Activated CD8-positive, alpha-beta memory T cell treated with anti-CD3 and anti-CD28 coated beads, Interleukin-2, amount 50 U/mL, for 1 hour (primary cell): ENCODE data around the gene YPEL4.
A peak's percentile ranks its signal among the peaks of the same experiment; 100 is the strongest.
"Not testable (repeated sequence)": the region's sequence is repeated elsewhere in the genome, so short reads cannot be mapped to it uniquely, and the experiment has no call there.

Source experiments
- DNase-seq: peaks from one replicate; pipeline ENCODE4 v3.0.0-alpha.2; 2020; ENCODE audit errors: extremely low read depth

The YPEL4 gene, protein sequence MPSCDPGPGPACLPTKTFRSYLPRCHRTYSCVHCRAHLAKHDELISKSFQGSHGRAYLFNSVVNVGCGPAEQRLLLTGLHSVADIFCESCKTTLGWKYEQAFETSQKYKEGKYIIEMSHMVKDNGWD

DNA sequence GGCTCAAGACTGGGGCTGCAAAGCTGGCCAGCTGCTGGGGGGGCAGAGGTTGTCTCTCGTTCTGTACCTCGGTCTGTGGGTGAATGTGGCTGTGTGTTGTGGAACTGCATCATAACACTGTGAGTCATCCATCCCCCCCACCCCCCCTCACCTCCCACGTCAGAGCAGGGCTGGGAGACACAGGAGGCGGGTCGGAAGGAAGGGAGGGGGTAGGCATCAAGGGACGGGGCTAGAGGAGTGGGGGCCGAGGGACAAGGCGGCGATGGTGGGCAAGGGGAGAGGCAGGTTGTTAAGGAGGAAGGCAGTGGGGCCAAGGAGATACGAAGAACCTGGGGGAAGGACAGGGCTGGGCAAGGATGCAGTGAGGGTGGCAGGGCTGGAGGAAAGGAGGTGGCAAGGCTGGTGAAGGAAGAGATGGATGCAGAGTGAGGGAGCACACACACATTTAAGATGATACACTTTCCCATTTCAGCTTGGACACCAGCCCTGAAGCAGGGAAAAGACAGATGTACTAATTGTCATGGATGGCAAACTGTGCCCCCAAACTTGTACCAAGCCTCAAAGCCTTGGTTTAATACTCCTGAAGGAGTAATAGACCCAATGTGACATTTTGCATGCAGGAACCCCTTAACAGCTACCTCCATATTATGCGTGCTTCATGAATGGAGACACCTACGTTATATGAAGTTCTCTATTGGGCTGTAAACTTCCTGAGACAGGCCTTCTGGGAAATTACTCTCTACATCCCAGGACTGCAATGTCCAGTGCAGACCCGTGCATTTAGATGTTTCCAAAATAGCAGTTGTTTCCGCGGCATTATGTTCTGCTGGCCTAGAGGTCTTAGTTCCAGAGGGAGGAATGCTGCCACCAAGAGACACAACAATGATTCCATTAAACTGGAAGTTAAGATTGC lies at the start of gene YPEL4:
TSS of gene YPEL4 (minus strand) at position 87 of the 913 bp plus-strand sequence. CDS start 2,805 bp downstream, outside the sequence.
- peak; percentile 77 for DNase-seq

DNA sequence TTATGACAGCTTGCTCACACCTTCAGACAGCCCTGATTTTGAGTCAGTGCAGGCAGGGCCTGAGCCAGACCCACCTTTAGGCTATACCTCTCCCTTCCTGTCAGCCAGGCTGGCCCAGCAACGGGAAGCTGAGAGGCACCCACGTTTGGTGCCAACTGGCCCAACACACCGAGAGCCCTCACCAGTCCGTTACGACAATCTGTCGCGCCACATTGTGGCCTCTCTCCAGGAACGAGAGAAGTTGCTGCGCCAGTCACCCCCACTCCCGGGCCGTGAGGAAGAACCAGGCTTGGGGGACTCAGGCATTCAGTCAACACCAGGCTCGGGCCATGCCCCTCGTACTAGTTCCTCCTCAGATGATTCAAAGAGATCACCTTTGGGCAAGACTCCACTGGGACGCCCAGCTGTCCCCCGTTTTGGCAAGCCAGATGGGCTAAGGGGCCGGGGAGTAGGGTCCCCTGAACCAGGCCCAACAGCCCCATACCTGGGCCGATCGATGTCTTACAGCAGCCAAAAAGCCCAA lies 49.2 kb upstream of the YPEL4 start:
- DNase-seq: no peak

DNA sequence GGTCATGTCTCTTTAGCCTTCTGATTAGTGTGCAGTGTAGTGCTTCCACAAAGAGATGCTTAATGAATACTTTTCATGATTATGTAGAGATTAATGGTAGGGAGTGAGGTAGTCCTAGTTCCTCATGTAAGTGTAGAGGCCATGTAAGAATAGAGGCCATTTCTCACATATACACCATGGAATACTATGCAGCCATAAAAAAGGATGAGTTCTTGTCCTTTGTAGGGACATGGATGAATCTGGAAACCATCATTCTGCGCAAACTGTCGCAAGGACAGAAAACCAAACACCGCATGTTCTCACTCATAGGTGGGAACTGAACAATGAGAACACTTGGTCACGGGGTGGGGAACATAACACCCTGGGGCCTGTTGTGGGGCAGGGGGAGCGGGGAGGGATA lies 40.8 kb upstream of the YPEL4 start:
- not testable (repeated sequence) for DNase-seq

DNA sequence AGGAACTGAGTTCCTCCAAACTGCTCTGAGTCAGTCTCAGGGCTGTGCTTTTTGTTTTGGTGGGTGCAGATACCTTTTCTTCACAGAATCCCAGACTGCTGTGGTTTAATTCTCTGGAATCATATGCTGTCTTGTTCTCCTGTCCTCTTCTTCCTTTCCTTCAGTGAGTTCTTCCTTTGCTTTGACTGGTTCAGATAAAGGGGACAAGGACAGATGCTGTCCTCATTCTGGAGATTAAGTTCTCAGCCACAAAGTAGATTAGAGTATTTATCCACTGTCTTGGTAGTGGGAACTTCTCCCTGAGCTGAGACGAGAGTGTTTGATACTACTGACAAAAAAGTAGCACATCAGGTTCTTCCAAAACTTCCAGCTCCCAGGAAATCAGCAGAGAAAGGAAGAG lies 31.5 kb upstream of the YPEL4 start:
- no peak for DNase-seq

DNA sequence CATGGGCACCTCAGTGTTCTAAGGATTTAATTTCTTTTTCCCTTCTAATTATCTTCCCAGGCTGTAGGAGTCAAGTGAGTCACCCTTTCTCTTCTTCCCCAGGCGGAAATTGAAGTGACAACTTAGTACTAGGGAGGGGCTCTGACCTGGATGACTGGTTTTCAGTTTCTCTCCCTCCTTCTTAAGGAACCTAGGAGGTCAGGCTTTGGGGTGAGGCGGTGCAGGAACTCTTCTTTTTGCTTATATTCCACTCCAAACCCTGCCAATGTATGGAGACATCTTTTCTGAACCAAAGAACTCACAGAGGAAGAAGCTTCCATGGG lies 30.8 kb upstream of the YPEL4 start:
- no peak for DNase-seq

DNA sequence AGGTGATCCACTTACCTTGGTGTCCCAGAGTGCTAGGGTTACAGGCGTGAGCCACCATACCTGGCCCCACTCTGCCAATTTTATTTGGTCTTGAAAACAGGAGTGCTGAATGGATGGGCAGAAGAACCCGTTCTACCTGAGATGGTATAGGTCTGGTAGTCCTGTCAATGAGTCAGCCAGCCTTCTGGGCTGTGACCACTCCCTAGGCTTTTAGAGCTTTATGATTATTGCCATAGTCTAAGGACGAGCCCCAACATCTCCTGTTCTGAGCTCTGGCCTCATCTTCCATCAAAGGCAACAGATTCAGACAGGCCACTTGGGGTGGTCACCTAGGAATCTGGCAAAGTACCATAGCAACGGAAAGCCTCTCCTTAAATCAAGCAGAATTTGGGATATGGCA lies 29.7 kb upstream of the YPEL4 start:
- no peak for DNase-seq

DNA sequence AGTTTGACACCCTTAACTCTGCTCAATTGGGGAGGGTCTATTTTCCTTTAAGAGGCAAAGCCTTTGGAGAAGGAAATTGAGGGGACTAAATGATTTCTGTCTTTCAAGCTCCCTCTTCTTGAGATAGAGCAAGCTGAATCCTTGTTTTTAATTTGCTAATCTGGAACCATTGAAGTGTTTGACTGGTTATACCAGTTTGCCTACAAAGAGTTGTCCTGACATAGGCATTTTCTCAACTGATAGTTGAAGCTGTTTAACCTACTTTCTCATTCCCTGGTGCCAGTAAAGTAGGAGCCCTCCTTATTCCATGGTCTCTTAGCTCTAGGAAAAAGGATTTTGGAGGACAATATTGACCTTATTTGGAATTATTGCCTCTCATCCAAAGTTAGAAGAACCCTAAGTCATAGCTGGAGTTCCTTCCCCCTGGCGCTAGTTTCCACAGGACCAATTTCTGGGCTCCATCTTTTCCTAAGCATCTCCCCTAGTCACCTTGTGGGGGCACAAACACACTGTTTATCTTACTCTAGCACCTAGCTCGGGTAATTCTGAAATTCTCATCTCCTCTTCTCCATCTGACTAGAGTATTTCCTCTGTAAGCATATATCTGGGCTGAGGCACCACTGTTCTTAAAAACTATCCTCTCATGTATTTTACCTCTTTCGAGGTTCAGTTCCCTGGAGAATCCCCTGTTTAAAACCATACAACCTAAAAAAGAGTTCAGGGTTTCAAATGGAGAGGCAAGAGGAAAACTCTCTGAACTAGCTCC lies 25.6 kb upstream of the YPEL4 start:
- DNase-seq: no peak

DNA sequence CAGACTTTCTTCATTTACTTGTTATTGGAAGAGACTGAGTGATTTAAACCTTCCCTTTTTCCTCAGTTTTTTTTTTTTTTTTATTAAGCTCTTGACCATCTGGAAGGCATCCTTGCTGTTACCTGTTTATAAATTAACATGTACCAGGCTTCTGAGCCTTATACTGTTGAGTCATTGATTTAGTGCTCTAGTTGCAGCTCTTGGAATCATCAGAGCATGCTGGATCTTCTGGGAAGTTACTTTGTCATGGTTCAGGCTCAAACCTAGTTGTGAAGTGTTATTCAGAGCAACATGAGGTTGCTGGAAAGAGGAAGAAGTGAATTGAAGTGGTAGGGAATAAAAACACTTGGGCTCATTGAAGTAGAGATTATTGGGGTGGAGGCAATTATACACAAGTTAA lies 24.5 kb upstream of the YPEL4 start:
- no peak for DNase-seq

DNA sequence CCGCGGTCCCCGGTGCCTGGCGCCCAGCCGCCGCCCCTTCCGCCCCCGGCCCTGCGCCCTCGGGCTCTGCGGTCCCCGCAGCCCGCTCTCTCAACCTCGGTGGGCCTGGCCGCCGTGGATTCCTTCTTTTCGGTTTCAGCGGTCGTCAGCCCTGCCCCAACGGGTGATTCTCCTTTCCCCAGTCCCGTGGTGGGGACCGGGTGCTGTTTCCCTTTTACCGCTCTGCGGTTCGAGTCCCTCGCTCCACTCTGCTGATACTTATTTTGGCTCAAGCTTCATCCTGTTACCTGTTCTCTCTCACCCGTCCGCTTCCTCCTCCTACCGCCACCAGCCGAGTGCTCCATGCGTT lies 18.7 kb upstream of the YPEL4 start:
- no peak for DNase-seq

DNA sequence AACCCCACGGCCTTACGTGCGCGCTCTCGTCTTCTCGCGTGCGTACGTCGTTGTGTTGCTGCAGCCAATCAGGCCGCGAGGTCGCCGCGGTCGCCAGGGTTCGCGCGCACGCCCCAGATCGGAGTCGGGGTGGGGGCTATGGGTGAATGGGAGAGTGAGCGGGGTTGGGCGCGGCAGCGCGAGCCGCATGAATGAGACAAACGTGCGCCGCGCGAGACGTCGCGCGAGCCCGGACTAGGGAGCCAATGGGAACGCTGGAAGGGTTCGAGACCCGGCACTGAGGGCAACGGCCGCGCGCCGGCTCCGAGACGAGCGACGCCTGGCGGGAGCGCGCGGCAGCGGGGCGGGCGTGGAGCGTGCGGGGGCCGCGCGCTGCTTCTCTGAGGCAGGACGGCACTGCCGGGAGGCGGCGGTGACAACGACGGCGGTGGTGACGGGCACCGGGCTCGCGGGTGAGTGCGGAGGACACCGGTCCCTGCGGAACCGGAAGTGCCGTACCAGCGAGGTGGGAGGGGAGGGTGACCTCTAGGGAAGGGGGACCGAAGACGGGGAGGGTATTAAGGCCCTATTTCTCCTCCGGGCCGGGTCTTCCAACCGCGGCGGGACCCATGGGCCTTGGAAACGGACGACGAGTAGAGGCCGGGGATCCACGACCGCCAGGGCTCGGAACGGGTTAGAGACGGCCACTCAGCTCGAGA lies 18.2 kb upstream of the YPEL4 start, which contains the start of gene ZDHHC5:
TSS of gene ZDHHC5 (plus strand) at position 379 of the 698 bp plus-strand sequence. CDS start 4,977 bp downstream, outside the sequence.
- peak; percentile 97 for DNase-seq

DNA sequence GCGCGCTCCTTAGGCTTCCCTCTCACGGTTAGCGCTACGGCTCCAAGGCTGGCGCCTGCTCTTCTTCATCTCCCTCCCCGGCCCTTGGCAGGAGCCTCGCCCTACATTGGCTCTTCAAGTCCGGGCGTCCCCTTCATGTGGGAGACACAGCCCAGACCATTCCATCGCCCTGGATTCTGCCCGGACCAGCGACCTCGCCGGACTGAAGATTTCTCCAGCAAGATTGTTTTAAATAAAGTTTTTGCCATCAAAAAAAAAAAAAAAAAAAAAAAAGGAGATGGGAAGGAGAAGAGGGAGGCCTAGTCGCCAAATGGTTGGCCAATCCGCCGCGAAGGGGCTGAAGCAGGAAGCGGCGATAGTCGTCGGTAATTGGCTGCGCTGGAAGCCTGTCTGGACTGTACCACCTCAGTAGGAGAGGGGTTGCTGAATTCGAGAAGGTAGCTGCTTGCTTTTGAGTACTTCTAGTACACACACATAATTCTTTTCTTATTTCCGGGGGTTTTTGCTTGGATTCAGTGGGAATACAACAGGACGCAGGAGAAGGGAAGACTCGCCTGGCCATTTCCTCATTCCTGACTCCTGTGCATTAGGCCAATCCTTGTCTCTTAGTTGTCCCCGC lies 17.5 kb upstream of the YPEL4 start:
- peak; percentile 96 for DNase-seq

DNA sequence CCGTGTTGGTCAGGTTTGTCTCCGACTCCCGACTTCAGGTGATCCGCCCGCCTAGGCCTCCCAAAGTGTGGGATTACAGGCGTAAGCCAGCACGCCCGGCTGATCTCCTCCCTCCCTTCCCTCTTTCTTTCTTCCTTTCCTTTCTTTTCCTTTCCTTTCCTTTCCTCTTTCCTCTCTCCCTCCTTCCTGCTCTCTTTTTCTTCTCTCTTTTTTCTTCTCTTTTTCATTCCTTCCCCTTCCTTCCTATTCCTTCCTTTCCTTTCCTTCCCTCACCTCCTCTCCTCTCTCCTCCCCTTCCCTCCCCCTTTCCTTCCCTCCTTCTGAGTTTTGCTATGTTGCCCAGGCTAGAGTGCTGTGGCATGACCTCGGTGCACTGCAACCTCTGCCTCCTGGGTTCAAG lies 14.3 kb upstream of the YPEL4 start:
- DNase-seq: no peak

DNA sequence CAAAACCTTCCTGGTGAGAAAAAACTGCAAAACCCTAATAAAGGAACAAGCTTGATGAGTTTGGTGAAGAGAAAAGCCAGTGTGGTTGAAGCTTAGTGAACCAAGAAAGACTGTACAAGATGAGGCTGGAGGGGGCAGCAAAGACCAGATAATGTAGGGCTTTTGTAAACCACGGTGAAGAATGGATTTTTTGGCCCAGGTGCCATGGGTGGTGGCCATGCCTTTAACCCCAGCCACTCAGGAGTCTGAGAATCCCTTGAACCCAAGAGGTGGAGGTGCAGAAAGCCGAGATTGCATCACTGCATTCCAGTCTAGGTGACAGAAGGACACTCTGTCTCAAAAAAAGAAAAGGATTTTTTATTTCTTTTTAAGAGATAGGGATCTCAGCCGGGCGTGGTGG lies 13.2 kb upstream of the YPEL4 start:
- no peak for DNase-seq

DNA sequence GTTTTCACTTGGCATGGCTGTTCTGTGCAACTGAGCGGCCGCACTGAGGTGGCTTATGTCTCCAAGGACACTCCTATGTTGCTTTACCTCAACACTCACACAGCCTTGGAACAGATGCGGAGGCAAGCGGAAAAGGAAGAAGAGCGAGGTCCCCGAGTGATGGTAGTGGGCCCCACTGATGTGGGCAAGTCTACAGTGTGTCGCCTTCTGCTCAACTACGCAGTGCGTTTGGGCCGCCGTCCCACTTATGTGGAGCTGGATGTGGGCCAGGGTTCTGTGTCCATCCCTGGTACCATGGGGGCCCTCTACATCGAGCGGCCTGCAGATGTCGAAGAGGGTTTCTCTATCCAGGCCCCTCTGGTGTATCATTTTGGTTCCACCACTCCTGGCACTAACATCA lies 10.0 kb upstream of the YPEL4 start:
- DNase-seq: no peak

DNA sequence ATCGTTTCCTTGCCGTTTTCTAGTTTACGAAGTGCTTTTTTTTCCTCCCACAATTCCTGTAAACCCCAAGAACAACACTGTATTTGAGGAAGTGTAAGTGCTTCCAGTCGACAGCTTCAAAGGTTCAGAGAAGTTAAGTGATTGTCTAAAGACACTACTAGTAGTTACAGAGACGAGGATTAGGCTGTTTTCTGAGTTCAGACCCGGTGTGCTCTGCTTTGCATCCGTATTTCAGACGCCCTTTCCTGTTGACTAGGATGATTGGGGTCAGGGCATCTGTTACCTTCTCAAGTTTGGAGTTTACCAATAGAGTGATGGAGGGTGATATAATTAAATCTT lies 8.3 kb upstream of the YPEL4 start:
- DNase-seq: no peak

DNA sequence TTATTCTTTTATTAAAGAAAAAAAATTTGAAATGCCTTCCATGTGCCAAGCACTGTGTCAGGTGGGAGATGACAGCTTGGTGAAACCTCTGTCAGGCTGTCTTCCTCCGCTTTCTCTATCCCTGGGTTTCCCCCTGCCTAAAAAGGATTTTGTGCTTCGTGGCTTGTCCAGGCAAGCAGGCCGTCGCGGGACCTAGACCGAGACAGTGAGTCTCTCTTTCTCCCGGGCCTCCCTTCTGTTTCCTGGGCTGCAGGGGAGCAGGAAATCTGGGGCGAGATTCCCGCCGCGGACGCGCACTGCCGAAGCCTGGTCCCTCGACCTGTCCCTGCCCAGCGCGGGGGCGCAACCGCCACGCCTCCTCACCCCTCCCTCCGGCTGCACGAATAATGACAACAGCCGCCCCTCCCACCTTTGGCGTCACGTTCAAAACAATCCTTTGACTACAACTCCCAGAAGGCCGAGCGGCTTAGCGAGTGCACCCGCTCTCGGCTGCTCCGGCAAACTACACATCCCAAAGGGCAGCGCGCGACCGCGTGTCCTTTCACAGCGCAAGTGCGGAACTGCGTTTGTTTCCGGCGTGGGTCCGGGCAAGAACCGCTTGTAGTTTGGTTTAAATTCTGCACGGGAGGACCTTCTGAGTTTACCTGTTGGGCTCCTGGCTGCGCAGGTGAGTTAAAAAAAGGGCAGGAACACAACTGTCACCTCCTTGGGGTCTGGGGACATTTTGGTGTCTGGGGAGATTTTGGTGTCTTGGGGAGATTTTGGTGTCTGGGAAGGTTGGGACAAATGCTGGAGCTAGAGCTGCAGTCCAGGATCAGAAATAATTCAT lies 7.7 kb upstream of the YPEL4 start, which contains the start of gene CLP1:
TSS of gene CLP1 (plus strand) at position 569 of the 829 bp plus-strand sequence. CDS start 1,715 bp downstream, outside the sequence.
- peak; percentile 98 for DNase-seq

DNA sequence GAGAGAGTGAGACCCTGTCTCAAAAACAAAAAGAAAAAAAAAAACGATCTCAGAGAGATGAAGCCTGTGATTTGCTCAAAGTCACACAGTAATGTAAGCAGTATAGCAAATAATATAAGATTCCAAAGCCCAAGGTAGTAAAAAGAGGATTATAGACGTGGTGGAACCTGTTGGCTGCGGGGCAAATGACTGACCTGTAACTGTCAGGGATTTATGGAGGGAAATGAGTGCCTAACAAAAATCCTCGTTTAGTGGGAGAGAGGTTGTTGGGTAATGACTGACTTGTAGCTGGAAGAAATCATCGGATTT lies 7.1 kb upstream of the YPEL4 start:
- no peak for DNase-seq

DNA sequence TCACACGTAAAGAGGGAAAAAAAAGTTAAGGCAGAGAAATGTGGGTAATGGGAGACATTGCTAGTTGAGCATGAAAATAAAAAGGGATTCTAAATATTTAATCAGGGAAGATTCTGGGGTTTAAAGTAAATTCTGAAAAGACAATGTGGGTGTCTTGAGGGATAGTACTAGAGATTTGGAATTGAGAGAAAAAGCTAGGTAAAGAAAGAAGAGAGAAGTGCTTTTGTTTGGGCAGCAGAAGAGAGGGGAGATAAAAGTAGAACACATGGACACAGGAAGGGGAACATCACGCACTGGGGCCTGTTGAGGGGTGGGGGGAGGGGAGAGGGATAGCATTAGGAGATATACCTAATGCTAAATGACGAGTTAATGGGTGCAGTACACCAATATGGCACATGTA lies 3.5 kb upstream of the YPEL4 start:
- no peak for DNase-seq

DNA sequence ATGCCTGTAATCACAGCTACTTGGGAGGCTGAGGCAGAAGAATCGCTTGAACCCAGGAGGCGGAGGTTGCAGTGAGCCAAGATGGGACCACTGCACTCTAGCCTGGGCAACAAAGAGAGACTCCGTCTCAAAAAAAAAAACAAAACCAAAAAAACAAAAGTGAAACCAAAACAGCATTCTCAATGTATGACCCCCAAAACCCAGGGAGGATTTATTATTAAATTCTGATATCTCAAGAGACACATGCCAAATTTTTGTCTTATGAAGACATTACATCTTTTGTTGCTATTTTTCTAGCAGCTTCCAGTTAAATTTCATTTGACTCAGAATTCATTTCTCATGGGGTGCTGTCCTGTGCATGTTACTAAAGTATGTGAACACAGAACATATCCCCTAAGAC lies 3.0 kb upstream of the YPEL4 start:
- no peak for DNase-seq

DNA sequence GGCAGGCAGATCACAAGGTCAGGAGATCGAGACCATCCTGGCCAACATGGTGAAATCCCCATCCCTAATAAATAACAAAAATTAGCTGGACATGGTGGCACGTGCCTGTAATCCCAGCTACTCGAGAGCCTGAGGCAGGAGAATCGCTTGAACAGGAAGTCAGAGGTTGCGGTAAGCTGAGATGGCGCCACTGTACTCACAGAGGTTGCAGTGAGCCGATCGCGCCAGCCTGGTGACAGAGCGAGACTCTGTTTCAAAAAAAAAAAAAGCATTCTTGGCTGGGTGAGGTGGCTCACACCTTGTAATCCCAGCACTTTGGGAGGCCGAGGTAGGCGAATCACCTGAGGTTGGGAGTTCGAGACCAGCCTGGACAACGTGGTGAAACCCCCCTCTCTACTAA lies 2.5 kb upstream of the YPEL4 start:
- not testable (repeated sequence) for DNase-seq

DNA sequence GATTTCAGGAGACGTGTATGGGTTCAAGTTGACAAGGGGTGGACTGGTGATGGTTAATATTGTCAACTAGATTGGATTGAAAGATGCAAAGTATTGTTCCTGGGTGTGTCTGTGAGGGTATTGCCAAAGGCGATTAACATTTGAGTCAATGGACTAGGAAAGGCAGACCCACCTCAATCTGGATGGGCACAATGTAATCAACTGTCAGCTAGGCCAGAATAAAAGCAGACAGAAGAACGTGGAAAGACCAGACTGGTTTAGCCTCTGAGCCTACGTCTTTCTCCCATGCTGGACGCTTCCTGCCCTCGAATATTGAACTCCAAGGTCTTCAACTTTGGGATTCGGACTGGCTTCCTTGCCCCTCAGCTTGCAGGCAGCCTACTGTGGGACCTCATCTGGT lies 1.7 kb upstream of the YPEL4 start:
- no peak for DNase-seq
